Measurements from ENCODE around the gene SYT11. TPM values are rescaled to one million over a fixed set of nuclear protein-coding genes. Genes with fewer than 3 reads are reported as not detected.

SYT11 gene
- total and polyA plus RNA-seq, 2 of the 8 experiments (the other 6 are each of a cell fraction or from before 2014, with no cell fraction given) = 7.2 to 9.6 TPM

DNA sequence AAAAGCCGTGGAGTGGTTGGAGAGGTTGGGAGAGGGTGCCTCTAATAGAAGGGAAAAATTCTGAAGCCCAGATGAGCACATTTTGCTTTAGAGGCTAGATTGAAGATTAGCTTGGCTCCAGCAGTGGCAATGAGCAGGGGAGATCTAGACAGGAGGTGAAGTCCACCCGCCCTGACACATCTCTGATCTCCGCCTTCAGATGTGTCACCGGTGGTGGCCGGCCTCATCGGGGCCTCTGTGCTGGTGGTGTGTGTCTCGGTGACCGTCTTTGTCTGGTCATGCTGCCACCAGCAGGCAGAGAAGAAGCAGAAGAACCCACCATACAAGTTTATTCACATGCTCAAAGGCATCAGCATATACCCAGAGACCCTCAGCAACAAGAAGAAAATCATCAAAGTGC lies 8.4 kb downstream of the SYT11 start:
- no peak overlapping the region for H3K14ac ChIP-seq (ENCODE audit: insufficient read length)
- H2BK5ac ChIP-seq (ENCODE audit: low read depth, low read length) = no peak overlapping the region
- ChIA-PET CTCF (ENCODE audit: partially characterized antibody) (interaction anchor here (1.7 kb wide), 1 partner anchor 11 kb away, joined by 3 read pairs; no protein-coding TSS in a partner anchor), POLR2A (ENCODE audit: partially characterized antibody) (interaction anchor here (1.4 kb wide), 1 partner anchor 8 kb away, joined by 4 read pairs; the partner anchor contains the start of gene SYT11)
- H3K27ac ChIP-seq (ENCODE audit: low read depth, low read length) = no peak overlapping the region
- no peak overlapping the region for H4K5ac ChIP-seq (ENCODE audit: insufficient read length, low read depth, low read length)
- H2BK120ac ChIP-seq (replicated peaks; ENCODE audit: low read depth, low read length) = no peak overlapping the region
- no peak overlapping the region for H3K4me2 ChIP-seq (ENCODE audit: insufficient read depth in 1 of 2, low read depth in 2 of 2, low read length in 2 of 2)
- no peaks in the 10 kb centered on the region for H3K79me1 ChIP-seq (ENCODE audit: low read depth, low read length)
- H4K8ac ChIP-seq (ENCODE audit: extremely low read depth, insufficient read depth, low read length) = no peak overlapping the region
- no peak overlapping the region for H2BK20ac ChIP-seq (ENCODE audit: low read length)
- no peak overlapping the region for H3K56ac ChIP-seq (replicated peaks; ENCODE audit: insufficient read length, low read depth, low read length)
- no peak overlapping the region for H3K18ac ChIP-seq (ENCODE audit: extremely low read depth, low read length)
- 97% methylated on average over 8 of the region's 8 CpGs; no CpG with 5 or more reads in 1 of the 2 experiments for WGBS, 2 experiments (ENCODE audit: extremely low coverage in 1 of 2, insufficient coverage in 1 of 2, insufficient read length in 1 of 2, insufficient replicate concordance in 2 of 2, low coverage in 1 of 2, low lambda C conversion rate in 2 of 2, missing lambda C conversion rate in 1 of 2)
- no peaks in the 10 kb centered on the region for H3K27me3 ChIP-seq (replicated peaks in 1 of 4; ENCODE audit: control insufficient read depth in 3 of 4, extremely low read depth in 1 of 4, insufficient read depth in 3 of 4, low read length in 3 of 4)
- no peak overlapping the region for H3K4me3 ChIP-seq (ENCODE audit: extremely low read depth in 1 of 4, insufficient read depth in 2 of 4, low read depth in 3 of 4, low read length in 4 of 4)
- H3K9me3 ChIP-seq (ENCODE audit: insufficient read depth in 2 of 2, low read depth in 1 of 2, low read length in 1 of 2) = no peaks in the 10 kb centered on the region
- H2BK15ac ChIP-seq (ENCODE audit: low read length) = no peak overlapping the region
- H2BK12ac ChIP-seq (ENCODE audit: low read depth, low read length) = no peak overlapping the region
- H4K20me1 ChIP-seq (replicated peaks in 1 of 2; ENCODE audit: control insufficient read depth in 1 of 2, insufficient read depth in 2 of 2, low read length in 2 of 2) = no peaks in the 10 kb centered on the region
- H3K23ac ChIP-seq (ENCODE audit: insufficient read length) = no peak overlapping the region
- no peaks in the 10 kb centered on the region for H3K4me1 ChIP-seq (replicated peaks in 1 of 4; ENCODE audit: control insufficient read depth in 3 of 4, insufficient read depth in 4 of 4, low read length in 3 of 4)
- H4K91ac ChIP-seq (replicated peaks; ENCODE audit: insufficient read length, low read length) = no peak overlapping the region
- H3K36me3 ChIP-seq (ENCODE audit: control insufficient read depth in 2 of 4, insufficient read depth in 4 of 4, low read length in 3 of 4) = no peaks in the 10 kb centered on the region
- no peak for FAIRE-seq
- H3K79me2 ChIP-seq (ENCODE audit: control insufficient read depth in 1 of 2, insufficient read depth in 2 of 2, low read length in 2 of 2) = no peaks in the 10 kb centered on the region
- H3K9ac ChIP-seq (replicated peaks in 1 of 4; ENCODE audit: extremely low read depth in 1 of 4, low read depth in 3 of 4, low read length in 3 of 4) = no peak overlapping the region
- no peak for DNase-seq (ENCODE audit: low read depth in 1 of 2, low spot score in 2 of 2)
- H3K23me2 ChIP-seq (ENCODE audit: low read depth, low read length) = no peaks in the 10 kb centered on the region
- no peak overlapping the region for H2AFZ ChIP-seq (ENCODE audit: low read length)
- H3K4ac ChIP-seq (replicated peaks; ENCODE audit: insufficient read length, low read depth, low read length) = no peak overlapping the region
- H2AK5ac ChIP-seq (ENCODE audit: low read depth, low read length) = no peak overlapping the region
- TF ChIP-seq, protein P1, sequence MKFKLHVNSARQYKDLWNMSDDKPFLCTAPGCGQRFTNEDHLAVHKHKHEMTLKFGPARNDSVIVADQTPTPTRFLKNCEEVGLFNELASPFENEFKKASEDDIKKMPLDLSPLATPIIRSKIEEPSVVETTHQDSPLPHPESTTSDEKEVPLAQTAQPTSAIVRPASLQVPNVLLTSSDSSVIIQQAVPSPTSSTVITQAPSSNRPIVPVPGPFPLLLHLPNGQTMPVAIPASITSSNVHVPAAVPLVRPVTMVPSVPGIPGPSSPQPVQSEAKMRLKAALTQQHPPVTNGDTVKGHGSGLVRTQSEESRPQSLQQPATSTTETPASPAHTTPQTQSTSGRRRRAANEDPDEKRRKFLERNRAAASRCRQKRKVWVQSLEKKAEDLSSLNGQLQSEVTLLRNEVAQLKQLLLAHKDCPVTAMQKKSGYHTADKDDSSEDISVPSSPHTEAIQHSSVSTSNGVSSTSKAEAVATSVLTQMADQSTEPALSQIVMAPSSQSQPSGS (IDR thresholded peaks at IDR 0.05; ENCODE audit: low read length) = no peak
- no peak for TF ChIP-seq CHD1 (IDR thresholded peaks at IDR 0.05; ENCODE audit: low read depth, low read length)
- no peak for TF ChIP-seq PHF8 (conservative IDR thresholded peaks at IDR 0.05; ENCODE audit: low read depth, low read length)
- no peak for TF ChIP-seq RBBP5 (IDR thresholded peaks at IDR 0.05; ENCODE audit: borderline replicate concordance, low read depth, low read length)
- TF ChIP-seq CTBP2 (IDR thresholded peaks at IDR 0.05; ENCODE audit: borderline replicate concordance, insufficient read depth, insufficient read length, low read length) = no peak
- TF ChIP-seq YY1 (IDR thresholded peaks at IDR 0.05; ENCODE audit: low read depth, low read length) = no peak
- TF ChIP-seq KDM5A (IDR thresholded peaks at IDR 0.05; ENCODE audit: low read length) = no peak
- TF ChIP-seq RFX5 (IDR thresholded peaks at IDR 0.05; ENCODE audit: borderline replicate concordance, low read depth, low read length) = no peak
- TF ChIP-seq KDM1A (IDR thresholded peaks at IDR 0.05; ENCODE audit: borderline replicate concordance, low read length) = no peak
- no peak for TF ChIP-seq HDAC6 (IDR thresholded peaks at IDR 0.05; ENCODE audit: low read depth, low read length)
- TF ChIP-seq ZNF274 (IDR thresholded peaks at IDR 0.05; ENCODE audit: borderline replicate concordance, extremely low read depth, low read length) = no peak
- no peak for TF ChIP-seq RAD21 (IDR thresholded peaks at IDR 0.05 in 1 of 2, conservative IDR thresholded peaks at IDR 0.05 in 1 of 2; ENCODE audit: low read depth in 2 of 2, low read length in 2 of 2)
